ENCODE results near the gene LMF1. TPM values are rescaled to one million over a fixed set of nuclear protein-coding genes. Genes with fewer than 3 reads are reported as not detected.

Gene LMF1
- total and polyA plus RNA-seq, 2 experiments from 2014 or later: 18.8 to 41.6 TPM

DNA sequence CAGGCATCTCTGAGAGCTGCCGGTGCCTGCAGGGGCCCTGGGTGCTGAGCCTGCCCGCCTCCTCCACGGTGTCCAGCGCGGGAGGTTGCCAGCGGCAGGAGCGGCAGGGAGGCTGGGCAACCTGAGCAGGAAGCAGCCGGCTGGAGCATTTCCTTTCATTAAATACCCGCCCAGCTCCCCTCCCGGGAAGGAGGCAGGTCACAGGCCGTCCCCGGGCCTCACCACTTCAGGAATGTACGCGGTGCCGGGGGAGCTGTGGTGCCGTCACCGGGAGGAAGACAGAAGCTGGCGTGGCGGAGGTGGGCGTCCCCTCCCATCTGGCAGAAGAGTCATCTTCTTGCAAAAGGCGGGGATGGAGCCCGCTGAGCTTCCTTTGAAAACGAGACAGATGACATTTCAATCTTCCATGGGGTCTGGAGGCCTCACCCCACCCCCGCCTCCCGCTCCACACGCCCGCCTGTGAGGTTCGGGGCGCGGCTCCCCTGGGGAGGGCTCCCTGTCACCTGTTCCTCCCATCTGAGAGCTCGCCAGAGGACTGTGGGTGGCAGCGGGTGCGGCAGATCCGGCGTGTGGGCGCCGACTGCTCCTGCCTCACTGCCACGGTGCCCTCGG, 26.8 kb upstream of the LMF1 start:
- H3K27ac ChIP-seq: no peak overlapping the region

DNA sequence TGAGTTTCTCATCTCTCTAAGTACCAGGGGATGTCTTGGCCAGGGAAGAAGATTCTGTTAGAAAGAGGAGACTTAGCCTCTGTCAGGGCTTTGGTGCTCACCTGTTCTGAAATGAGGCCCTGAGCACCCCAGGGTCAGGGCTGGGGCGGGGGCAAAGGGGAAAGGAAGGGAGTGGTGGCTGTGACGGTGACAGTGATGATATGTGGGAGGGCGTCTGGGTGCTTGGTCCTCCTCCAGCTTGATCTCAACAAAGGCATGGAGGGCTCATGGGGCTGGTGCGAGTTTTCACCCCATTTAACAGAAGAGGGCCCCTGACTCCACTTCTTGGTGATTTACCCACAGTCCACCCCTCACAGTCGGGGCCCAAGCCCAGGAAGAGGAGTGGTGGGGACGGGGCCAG, 25.9 kb upstream of the LMF1 start:
- H3K27me3 ChIP-seq: peaks cover 4% of the 10 kb centered on the region
- H3K36me3 ChIP-seq: no peaks in the 10 kb centered on the region
- DNase-seq (ENCODE audit: low read depth in 1 of 2, low spot score in 1 of 2): no peak
- H3K9me3 ChIP-seq (ENCODE audit: low read depth): no peaks in the 10 kb centered on the region
- H3K4me3 ChIP-seq: no peak overlapping the region
- H3K4me1 ChIP-seq (ENCODE audit: low read depth): no peaks in the 10 kb centered on the region
- TF ChIP-seq, protein P1, sequence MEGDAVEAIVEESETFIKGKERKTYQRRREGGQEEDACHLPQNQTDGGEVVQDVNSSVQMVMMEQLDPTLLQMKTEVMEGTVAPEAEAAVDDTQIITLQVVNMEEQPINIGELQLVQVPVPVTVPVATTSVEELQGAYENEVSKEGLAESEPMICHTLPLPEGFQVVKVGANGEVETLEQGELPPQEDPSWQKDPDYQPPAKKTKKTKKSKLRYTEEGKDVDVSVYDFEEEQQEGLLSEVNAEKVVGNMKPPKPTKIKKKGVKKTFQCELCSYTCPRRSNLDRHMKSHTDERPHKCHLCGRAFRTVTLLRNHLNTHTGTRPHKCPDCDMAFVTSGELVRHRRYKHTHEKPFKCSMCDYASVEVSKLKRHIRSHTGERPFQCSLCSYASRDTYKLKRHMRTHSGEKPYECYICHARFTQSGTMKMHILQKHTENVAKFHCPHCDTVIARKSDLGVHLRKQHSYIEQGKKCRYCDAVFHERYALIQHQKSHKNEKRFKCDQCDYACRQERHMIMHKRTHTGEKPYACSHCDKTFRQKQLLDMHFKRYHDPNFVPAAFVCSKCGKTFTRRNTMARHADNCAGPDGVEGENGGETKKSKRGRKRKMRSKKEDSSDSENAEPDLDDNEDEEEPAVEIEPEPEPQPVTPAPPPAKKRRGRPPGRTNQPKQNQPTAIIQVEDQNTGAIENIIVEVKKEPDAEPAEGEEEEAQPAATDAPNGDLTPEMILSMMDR (IDR thresholded peaks at IDR 0.05; ENCODE audit: low read depth, low read length): no peak
- no peak overlapping the region for H3K27ac ChIP-seq

More for the DNA sequence above, 26.8 kb upstream of the LMF1 start:
- Histone ChIP-seq H3K36me3 (no peaks in the 10 kb centered on the region), H3K4me3 (no peak overlapping the region), H3K4me1 (ENCODE audit: low read depth) (no peaks in the 10 kb centered on the region), H3K9me3 (ENCODE audit: low read depth) (no peaks in the 10 kb centered on the region), H3K27me3 (peaks cover 4% of the 10 kb centered on the region)
- TF ChIP-seq, protein P1 (IDR thresholded peaks at IDR 0.05; ENCODE audit: low read depth, low read length): no peak
- DNase-seq (ENCODE audit: low read depth in 1 of 2, low spot score in 1 of 2): peak; percentile 12 to 38

DNA sequence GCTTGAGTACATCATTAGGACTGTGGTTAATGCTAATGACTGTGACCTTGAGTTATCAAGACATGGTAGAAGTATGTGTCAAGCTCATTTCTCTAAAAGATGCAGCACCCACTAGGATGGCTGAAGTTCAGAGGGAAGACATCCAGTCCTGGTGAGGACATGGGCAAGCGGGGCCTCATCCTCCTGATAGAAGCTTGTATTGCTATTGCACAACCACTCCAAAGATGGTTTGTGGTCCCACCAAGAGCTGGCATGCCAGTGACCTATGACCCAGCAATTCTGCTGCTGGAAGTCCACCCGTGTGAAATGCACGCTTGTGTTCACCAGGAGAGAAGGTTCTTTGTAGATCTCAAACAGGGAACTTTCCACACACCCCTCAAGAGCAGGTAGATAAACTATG, 25.0 kb upstream of the LMF1 start:
- Histone ChIP-seq H3K9me3 (ENCODE audit: low read depth) (no peaks in the 10 kb centered on the region), H3K4me1 (ENCODE audit: low read depth) (no peaks in the 10 kb centered on the region), H3K4me3 (no peak overlapping the region), H3K27ac (no peak overlapping the region), H3K27me3 (peaks cover 4% of the 10 kb centered on the region), H3K36me3 (no peaks in the 10 kb centered on the region)
- no peak for DNase-seq (ENCODE audit: low read depth in 1 of 2, low spot score in 1 of 2)
- TF ChIP-seq, protein P1 (IDR thresholded peaks at IDR 0.05; ENCODE audit: low read depth, low read length): no peak

DNA sequence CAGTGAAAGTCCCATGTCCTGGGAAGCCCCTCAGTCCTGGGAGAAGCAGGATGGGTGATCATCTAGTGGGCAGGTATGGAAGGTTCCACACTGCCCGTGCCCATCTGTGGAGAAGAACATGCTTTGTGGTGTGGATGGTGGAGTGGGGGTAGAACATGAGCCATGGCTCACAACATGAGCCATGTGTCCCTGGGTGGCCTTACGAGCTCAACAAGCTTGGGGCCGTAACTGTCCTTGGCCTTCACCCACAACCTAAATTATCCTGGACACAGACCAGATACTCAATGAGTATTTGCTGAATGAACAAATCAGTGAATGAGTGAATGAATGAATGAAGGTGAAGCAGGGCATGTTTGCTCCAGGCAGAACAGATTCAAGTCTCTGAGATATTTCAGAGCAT, 24.3 kb upstream of the LMF1 start:
- peak; percentile 34 to 50 for DNase-seq (ENCODE audit: low read depth in 1 of 2, low spot score in 1 of 2)
- Histone ChIP-seq H3K36me3 (no peaks in the 10 kb centered on the region), H3K4me1 (ENCODE audit: low read depth) (no peaks in the 10 kb centered on the region), H3K27me3 (peaks cover 4% of the 10 kb centered on the region), H3K9me3 (ENCODE audit: low read depth) (no peaks in the 10 kb centered on the region), H3K27ac (no peak overlapping the region), H3K4me3 (no peak overlapping the region)
- TF ChIP-seq, protein P1 (IDR thresholded peaks at IDR 0.05; ENCODE audit: low read depth, low read length): no peak

DNA sequence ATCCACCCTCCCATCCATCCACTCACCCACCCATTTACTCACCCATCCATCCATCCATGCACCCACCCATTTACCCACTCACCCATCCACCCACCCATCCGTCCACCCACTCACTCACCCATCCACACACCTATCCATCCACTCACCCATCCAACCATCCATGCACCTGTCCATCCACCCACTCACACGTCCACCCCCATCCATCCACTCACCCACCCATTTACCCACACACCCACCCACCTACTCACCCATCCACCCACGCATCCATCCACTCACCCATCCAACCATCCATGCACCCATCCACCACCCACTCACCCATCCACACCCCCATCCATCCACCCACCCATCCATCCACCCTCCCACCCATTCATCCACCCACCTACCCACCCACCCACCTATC, 22.9 kb upstream of the LMF1 start:
- TF ChIP-seq, protein P1 (IDR thresholded peaks at IDR 0.05; ENCODE audit: low read depth, low read length): no peak
- Histone ChIP-seq H3K27ac (no peak overlapping the region), H3K9me3 (ENCODE audit: low read depth) (no peaks in the 10 kb centered on the region), H3K4me3 (no peak overlapping the region), H3K27me3 (peaks cover 4% of the 10 kb centered on the region), H3K4me1 (ENCODE audit: low read depth) (no peaks in the 10 kb centered on the region), H3K36me3 (no peaks in the 10 kb centered on the region)
- DNase-seq (ENCODE audit: low read depth in 1 of 2, low spot score in 1 of 2): no peak
